ENCODE results near the gene HOXA4.

Gene HOXA4

DNA sequence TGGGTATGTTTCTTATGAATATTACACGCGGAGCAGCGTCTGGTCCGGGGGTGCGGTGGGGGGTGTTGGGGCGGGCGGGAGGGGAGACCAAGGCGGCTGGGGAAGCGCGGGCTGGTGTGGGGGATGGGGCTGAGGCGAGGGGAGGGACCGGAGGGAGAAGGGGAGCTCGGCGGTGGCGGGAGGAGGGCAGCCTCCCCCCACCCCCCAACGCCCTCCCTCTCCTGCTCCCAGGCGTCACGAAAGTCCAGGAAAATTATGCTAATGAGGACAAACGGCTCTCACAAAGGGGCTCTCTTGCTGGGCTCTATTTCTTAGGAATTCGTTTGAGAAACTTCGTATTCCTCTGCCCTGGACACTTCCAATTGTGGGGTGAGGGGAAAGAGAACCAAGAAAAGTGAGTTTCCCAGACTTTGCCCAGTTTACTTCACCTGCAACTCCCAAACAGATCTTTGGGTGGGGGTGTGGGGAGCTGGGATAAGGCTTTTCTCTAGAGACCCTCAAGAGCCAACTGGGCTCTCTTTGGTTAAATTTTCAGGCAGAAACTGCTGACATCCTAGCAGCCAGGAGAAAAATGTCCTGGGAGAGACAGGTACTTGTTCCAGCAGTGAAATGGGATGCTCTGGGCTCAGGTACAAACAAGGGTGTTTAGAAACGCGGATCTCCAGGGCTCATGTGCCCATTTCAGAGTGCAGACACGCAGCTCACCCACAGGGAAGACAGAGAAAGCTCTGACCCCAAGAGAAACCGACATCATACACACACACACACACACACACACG lies 16.4 kb downstream of the HOXA4 start:
- no peak for DNase-seq

DNA sequence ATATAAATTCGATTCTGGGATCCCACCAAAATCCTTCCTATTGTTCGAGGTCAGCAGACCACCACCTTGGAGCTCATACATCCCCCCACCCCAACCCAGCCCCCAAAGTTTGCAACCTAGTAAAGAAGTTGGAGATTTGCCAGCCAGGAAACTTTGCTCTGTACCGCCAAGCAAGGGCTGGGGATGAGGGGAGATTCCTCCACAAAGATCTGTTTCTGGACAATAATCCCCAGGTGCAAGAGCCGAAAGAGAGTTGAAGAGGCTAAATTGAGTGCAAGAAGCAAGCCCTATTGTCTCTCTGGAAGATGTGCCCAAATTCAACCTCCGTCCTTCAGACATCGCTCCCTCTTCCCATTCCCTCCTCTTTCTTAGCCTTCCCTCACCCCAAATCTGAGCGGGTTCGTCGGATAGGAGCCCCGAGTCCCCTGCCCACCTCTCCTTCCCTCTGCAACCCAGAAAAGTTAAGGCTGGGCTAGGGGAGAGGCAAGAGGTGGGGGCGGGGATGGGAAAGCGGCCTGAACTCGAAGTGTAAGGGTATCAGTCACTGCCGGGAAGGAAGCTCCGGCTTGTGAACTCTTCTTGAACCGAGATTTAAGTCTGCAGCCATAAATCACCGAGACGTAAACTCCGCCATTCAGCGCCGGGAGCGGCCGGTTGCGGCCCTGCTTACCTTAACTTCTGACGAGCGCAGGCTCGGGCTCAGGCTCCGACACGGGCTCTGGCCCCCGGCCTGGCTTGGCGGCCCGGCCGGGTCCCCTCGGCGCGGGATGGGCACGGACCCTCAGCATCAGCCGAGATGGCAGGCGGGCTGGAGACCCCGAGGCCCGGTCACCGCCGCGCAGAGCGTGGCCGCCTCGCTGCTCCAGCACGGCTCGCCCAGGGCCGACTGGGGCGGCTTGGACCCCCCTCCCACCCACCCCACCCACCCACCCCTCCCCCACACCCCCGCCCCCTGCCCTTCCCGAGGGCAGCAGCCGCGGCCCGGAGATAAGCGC lies 17.3 kb downstream of the HOXA4 start:
- DNase-seq: no peak

DNA sequence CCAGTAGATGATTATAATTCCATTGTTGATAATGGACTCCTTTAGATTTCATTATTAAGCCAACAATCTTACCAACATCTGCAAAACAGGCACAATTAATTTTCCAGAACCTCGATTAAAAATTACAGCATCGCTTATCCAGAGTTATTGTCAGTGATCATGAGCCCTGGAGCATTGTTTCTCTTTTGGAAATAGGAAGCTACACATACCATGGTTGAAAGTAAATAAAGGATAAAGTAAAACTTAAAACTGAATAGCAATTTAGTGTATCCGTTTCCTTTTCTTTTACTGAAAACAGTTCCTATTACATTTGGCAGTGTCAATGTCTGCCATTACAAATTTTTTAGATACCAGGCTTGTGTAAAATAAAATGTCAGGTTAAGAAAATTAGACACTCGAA lies 18.2 kb downstream of the HOXA4 start:
- no peak for DNase-seq

DNA sequence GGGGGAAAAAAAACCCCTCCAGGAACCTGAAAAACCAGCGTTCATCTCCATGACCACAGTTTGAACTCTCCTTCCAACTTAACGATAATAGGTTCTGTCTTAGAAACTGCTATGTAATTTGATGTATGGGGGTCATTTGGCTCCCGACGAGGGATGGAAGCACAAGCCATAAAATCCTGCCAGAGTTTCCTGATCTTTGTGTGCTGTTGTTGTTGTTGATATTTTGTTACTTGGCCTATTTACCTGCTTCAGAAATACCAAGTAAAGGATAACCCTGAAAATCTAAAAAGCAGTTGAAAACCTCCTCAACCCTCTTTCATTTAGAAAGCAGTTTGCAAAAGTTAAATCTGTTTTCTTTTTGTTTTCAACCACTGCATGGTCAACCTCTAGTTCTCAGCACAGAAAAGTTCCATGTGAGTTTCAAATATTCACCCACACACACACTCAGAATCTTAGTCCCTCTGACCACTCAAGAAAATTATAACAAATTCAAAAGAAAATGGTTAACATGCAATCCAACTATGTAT lies 18.7 kb downstream of the HOXA4 start:
- DNase-seq: no peak

DNA sequence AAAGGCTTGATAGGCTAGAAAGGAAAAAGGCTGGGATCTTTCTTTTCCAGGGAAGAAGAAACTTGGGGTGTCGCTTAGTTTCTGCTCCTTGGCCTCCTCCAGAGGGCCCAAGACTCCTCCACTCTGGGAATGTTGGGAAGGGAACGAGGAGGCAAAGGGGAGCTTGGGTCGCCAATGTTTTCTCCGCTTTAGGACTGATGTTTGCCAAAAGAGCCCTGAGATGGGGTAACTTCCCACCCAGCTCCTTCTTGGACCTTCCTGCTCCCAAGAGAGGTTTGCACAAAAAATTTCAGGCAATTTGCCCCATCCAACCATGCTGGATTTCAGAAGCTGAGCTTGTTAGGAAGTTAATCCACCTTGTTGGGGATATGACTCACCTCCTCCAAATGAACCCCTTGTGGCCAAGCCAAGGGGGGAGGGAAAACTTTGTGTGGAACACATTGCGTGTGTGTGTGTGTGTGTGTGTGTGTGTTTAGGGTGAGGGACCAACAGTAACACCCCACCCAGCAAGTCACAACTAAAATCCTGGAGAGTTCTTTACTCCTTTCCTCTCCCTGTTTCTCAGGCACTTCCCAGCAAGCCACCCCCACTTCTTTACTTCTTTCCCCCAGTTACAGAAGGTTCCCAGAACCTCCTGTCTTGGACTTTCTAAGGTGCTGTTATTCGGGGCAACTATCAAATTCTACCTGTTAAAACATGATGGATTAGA lies 19.4 kb downstream of the HOXA4 start:
- DNase-seq: no peak

DNA sequence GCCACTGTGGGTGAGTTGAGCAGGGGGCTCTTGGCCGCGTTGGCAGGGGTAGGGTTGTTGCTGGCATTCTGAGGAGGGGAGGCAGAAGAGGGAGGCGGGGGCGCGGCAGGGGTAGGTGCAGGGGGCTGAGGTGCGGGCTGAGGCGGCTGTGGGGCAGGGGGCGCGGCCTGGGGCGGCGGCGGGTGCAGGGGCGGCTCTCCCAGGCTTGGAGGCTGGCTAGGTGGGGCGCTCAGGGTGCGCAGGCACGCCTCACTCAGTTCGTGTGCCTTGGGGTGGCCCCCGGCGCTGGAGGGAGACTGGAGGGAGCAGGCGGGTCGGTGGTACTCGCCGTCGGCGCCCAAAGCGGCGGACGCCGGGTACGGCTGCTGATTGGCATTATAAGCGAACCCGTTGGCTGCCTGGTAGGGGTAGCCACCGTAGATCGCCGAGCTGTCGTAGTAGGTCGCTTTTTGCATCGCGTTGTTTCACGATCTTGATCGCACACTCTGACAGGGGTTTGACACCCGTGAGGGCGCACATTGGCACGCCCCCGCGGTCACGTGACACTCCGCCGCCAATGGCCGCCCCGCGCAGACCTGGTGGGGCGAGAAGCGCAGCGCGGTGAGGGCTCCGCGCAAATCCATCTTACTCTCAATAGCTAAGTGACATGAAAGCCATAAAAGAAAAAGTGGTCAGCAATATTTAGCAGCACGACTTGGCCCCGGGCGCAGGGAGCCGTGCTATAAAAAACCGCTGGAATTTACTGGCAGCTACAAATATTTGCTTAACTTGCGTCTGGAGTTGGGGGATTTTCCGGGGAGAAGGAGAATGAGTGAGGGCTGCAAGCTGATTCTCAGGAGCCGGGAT lies 20.1 kb downstream of the HOXA4 start:
- no peak for DNase-seq

DNA sequence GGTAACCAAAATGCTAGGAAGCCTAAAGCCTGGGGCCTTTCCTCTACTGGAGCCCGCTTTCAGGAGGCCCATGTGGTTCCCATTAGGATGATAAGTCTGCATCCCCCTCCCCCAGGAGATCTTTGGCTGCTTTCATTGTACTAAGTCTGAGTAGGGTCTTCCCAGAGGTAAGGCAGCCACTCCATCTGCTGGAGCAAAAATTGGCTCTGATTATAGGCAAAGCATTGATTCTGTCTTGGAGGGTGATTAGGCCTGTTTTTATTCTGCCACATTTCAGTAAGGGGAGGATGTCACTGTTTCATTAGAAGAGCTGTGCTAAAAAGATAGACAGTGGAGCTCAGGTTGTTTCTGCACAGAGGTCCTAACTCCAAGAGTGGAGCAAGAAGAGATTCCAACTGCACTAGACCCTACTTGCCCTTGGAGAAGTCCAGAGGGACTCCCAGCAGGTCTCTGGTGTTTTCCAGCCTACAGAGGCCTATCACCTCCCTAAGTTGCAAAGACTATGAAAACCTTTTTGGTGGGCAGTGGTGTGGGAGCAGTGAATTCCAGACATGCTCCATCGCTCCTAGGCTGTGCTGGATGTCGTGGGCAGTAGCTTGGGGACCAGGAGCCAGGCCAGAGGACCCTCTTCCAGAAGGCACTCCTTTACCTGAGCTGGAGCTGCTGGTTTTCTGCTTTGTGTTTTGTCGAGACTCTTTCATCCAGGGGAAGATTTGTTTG lies 20.9 kb downstream of the HOXA4 start:
- no peak for DNase-seq

DNA sequence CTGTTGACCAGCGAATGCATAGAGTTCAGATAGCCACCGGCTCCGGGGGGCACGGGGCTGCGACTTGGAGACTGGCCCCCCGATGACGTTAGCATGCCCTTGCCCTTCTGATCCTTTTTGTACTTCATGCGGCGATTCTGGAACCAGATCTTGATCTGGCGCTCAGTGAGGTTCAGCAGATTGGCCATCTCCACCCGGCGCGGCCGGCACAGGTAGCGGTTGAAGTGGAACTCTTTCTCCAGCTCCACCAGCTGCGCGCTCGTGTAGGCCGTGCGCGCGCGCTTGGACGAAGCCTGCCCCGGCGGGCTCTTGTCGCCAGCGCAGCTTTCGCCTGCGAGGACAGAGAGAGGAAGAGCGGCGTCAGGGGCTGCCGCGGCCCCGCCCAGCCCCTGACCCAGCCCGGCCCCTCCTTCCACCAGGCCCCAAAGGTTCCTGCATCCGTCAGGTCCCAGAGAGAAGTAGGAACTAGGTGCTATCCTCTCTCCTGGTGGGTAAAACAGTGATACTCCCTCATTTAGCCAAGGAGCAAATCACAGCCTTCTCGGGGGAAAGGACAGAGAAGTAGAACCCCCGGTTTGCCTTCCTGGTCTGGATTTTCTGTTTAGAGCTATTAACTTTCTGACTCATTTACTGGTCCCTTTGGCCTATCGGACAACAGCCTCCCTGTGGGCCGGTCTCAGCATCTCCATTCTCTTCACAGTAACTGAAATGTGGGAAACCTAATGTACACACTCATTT lies 22.0 kb downstream of the HOXA4 start:
- DNase-seq: no peak

DNA sequence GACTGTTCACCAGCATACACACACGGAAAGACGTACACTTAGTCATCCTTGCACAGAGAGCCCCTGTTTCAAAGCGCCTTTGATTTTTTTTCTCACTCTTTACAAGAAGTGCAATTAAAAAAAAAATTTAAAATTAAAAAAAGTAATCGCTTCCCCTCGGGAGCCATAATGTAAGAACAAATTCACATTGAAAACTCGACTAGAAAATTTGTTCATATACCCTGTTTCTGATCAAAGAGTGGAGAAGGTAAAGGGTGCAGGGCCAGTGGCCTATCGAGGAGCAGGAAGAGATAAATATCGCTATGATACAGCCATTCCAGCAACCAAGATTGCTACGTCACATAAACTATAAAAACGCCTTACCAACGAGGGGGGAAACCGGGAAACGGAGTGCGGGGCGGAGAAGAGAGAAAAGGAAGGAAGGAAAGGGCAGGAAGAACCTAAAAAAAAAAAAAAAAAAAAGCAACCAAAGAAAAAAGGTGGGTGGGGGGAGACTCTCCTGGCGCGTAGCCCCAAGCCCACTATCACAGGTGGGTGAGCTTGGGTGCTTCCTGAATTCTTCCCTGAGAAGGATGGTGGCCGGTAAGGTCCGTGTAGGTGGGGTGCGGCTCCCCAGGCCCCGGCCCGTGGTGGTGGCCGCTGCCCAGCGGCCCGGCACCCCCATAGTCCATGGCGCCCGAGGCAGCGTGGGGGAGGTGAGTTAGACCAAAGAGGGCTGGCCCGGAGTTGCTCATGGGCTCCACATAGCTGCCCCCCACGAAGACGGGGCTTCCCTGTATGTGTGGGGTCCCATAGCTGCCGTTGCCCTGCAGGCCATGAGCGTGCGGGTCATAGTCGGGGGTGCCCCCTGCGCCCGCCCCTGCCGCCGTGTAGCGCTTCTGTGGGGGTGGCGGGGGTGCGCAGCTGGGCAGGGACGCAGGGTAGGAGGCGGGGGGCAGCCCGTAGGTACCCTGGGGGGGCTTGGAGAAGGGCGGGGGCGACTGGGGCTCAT lies 22.9 kb downstream of the HOXA4 start:
- DNase-seq: no peak

DNA sequence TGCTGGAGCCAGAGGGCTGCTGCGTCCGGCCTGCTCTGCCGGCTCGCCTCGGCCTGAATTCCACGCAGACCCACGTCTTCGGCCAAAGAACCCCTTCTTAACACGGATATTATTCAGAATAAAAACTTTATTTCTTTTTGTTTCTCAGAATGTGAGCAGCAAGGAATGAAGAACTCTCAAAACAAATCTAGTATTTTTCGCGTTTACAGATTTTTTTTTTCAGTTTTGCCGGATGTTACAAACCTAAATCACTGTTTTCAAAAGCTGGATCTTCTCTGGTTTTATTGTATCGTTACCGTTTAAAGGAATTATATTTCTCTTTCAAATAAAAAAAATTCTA lies 23.7 kb downstream of the HOXA4 start:
- no peak for DNase-seq

DNA sequence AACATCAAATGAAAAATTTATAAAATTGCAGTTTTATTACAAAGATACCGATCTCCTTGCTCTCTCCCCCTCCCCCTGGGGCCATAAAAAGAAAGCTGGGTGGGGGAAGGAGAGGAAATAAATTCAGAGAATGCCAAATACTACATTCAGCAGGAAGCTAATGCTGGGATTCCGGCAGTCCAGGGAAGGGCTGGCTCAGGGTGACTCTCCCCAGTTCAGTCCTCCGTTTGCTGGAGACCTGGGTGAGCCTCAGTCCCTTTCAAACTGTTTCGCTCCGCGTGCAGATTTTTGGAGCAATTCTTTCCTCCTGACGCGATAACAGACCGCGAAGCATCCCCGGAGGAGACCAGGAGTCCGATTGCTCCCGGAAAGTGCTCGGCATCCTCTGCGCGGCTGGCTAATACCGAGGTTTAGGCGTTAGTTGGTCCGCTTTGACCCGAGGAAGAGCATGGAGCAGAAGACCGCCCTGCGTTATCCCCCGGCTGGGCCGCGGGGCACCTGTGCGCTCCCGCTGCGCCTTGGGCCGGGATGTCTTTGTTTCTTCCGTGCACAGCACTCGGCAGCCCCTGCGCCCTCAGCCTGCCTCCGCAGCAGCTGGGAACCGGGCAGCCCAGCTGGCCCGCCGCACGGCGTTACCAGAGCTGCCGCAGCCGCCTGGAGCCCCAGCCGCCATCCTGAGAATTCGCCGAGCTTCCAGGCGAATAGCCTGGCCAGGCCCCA lies 24.2 kb downstream of the HOXA4 start:
- DNase-seq: no peak

DNA sequence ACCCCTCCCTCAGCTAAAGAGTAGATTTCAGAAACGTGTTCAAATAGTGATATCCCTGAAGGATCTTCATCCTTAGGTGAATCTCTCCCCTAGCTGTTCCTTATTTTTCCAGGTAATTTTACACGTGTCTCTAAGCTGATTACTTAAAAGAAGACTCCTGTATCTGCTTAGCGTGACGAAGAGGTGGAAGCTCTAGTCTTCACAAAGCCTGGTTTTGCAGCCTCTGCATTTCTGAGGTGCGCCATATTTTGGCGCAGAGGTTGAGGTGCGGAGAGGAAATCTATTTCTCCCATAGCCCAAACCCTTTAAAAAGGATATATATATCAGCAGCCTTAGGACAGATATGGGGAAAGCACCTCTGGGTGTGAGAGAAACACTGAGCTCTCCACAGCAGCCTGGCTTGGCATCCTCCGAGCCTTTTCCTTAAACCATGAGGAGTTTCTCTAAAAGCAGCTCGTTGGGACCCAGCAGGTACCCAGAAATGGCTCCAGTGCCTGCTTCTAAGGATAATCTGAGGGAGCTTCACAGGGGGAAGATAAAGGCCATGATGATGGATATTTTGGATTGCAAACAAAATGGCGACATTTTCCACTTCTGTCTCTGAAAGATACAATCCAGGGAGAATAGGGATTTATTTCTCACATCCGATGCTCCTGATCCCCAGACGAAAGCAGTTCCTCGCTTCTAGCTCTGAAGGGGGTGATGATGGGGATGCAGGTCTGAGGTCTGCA lies 25.1 kb downstream of the HOXA4 start:
- DNase-seq: no peak

DNA sequence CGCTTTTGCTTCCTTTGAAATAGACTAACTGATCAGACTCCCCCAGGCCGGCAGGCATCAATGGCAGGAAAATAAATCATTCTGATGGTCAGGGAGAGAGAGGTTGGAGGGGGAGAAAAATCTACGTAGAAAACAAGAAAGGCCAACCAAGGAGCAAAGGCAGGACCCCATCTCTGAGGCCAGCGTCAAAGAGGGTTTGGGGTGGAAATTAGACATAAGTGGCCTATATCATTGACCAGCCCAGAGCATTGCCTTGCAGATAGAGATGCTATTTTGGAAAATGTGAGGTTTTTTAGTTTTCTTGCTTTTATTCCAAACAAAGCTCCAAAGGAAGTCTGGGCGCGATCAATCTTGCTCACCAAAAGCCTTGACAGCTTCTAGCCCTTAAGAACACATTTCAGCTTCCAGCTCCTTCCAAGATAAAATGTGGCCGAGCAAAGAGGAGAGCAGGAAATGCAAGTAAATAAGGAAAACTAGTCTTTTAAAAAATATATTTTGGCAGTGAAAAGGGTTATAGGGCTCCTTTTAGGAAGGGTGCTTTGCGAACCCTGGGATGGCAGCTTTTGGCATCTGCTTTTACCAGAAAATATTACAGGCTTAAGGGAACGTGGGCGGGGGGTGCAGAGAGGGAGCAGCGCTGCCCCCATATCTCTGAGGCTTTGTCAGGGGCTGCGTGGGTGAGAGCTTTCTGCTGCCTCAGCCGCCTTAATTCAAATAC lies 26.1 kb downstream of the HOXA4 start:
- DNase-seq: no peak

DNA sequence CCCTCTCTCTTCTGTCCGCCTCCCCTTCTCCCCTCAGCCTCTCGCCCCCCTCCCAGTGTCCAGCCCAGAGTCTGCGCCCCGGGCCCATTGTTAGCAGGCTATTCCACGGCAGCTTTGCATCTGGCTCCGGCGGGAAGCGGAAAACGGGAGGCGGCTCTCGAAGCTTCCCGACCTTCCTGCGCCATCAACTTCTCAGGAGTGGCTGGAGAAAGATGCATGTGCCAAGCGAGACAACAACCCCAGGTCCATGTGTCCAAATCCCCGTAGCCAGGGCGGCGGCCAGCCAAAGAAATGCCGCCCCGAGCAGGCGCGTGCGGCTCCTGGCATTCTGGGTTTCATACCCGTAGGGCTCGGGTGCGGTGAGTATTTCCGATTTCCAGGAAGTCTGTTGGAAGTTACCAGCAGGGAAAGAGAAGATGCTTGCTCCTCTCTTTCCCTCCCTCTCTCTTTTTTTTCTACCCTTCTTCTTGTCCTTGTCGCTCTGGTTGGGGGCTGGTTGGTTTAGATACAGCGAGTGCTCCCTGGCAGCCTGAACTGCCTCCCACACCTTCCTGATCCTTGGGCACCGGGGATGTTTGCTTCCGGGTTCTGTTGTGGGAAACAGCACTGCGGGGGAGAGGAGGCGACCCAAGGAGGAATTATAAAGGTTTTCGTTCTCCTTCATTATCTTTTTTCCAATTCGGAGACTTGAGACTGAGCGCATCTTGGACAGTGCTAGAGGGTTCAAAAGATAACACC lies 26.9 kb downstream of the HOXA4 start:
- DNase-seq: no peak

DNA sequence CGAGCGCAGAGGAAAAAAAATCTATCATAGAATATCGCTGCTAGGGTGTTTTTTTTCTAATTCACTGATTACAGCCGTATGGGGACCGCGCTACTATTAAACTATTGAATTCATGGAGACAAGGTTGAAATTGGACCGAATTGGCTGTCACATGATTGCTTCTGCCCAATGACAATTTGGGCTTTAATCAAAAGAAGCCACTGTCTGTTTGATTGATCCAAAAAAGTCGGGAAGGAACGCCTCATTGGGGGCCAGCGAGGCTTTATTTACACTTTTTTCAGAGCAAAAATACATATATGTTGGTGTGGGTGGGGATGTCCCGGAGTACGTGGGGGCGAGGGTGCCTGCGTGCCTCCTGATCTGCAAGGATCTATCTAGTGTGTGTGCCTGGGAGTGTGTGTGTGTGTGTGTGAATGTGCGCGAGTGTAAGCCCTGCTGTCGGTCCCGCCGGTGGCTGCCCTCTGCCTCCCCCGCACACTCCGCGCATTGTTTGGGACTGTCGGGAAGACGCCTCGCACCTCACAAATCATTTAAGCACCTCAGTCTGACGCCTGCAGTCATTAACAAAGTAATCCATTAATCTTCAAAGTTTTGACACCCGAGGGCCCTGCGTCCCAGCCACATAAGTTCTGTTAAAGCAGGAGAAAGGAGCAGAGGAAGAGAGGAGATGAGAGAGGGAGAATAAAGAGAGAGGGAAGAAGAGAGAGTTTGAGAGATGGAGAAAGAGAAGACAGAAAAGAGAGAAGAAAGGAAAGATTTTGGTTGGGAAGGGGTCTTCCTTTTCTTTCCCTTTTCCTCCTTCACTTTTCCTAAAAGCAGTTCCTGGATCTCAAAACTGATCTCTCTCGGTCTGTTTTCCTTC lies 27.7 kb downstream of the HOXA4 start, which contains the start of gene HOXA2:
HOXA2 (minus strand) TSS at position 103 of the 862 bp plus-strand sequence. CDS start 183 bp downstream, outside the sequence.
- DNase-seq: no peak

Measured in activated gamma-delta T cell treated with Interleukin-2 at 50 U/mL for 16 hours (primary cell).